ENCODE results near the gene PCNT. TPM values are rescaled to one million over a fixed set of nuclear protein-coding genes. Genes with fewer than 3 reads are reported as not detected.

Gene PCNT
- total and polyA plus RNA-seq, 10 of the 15 experiments (the other 5 are each of a cell fraction or from before 2014, with no cell fraction given), result 2.9 to 39.6 (median 20.5) TPM

GRCh38 chr21:46397993-46398392, 74.0 kb downstream of the PCNT start:
- TF ChIP-seq, protein P1, sequence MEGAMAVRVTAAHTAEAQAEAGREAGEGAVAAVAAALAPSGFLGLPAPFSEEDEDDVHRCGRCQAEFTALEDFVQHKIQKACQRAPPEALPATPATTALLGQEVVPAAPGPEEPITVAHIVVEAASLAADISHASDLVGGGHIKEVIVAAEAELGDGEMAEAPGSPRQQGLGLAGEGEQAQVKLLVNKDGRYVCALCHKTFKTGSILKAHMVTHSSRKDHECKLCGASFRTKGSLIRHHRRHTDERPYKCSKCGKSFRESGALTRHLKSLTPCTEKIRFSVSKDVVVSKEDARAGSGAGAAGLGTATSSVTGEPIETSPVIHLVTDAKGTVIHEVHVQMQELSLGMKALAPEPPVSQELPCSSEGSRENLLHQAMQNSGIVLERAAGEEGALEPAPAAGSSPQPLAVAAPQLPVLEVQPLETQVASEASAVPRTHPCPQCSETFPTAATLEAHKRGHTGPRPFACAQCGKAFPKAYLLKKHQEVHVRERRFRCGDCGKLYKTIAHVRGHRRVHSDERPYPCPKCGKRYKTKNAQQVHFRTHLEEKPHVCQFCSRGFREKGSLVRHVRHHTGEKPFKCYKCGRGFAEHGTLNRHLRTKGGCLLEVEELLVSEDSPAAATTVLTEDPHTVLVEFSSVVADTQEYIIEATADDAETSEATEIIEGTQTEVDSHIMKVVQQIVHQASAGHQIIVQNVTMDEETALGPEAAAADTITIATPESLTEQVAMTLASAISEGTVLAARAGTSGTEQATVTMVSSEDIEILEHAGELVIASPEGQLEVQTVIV (IDR thresholded peaks at IDR 0.05; ENCODE audit: borderline replicate concordance, partially characterized antibody), result no peak
- TF ChIP-seq PBX3 (IDR thresholded peaks at IDR 0.05; ENCODE audit: insufficient replicate concordance, low read depth, low read length) (no peak), MTA3 (IDR thresholded peaks at IDR 0.05; ENCODE audit: borderline replicate concordance, low read length) (no peak), SPI1 (IDR thresholded peaks at IDR 0.05; ENCODE audit: borderline replicate concordance, insufficient read depth, low read depth, low read length) (no peak), HDGF (IDR thresholded peaks at IDR 0.05) (no peak), ZBTB33 (IDR thresholded peaks at IDR 0.05) (no peak), GABPA (IDR thresholded peaks at IDR 0.05; ENCODE audit: low read depth) (no peak)
- POLR2A ChIA-PET, result no interaction called here
- BruUV-seq (replicated peaks), result no TSS peak
- no peaks in the 10 kb centered on the region for H4K20me1 ChIP-seq (ENCODE audit: control insufficient read depth, insufficient read depth)
- no peak overlapping the region for H3K27ac ChIP-seq (ENCODE audit: control insufficient read depth, insufficient read depth)
- H3K4me3 ChIP-seq, result no peak overlapping the region
- over 99% methylated on average over 21 of the region's 22 CpGs for WGBS (ENCODE audit: insufficient coverage, insufficient replicate concordance, low lambda C conversion rate, missing lambda C conversion rate)
- no peak for DNase-seq (ENCODE audit: low read depth, low spot score)
- no peaks in the 10 kb centered on the region for H3K4me1 ChIP-seq (ENCODE audit: control insufficient read depth, insufficient read depth, low read length)
- FAIRE-seq, result no peak
- H3K4me2 ChIP-seq (ENCODE audit: control insufficient read depth, insufficient read depth), result no peak overlapping the region
- no peaks in the 10 kb centered on the region for H3K27me3 ChIP-seq (replicated peaks in 1 of 2; ENCODE audit: control insufficient read depth in 2 of 2, insufficient read depth in 2 of 2, low read length in 1 of 2)
- CTCF ChIA-PET, result no interaction called here
- H3K9me3 ChIP-seq (replicated peaks; ENCODE audit: control insufficient read depth, insufficient read depth, low read length), result no peaks in the 10 kb centered on the region
- SMC1A ChIA-PET (ENCODE audit: uncharacterized antibody, unreplicated experiment), result no interaction called here
- H3K79me2 ChIP-seq (ENCODE audit: control insufficient read depth, insufficient read depth, low read length), result no peaks in the 10 kb centered on the region
- intact Hi-C loops (cut with micrococcal nuclease; ENCODE audit: unreplicated experiment), result no loop called here
- no peak for ATAC-seq
- H3K36me3 ChIP-seq (ENCODE audit: control insufficient read depth in 2 of 2, insufficient read depth in 2 of 2, low read length in 1 of 2), result peaks cover 28 to 31% of the 10 kb centered on the region in 2 experiments; a peak in 3 of 4 replicates
- H2AFZ ChIP-seq (ENCODE audit: control insufficient read depth, low read depth, low read length), result no peak overlapping the region
- RAD21 ChIA-PET (ENCODE audit: unreplicated experiment), result no interaction called here
- in situ Hi-C loops (cut with MboI), result no loop called here
- no peak overlapping the region for H3K9ac ChIP-seq (ENCODE audit: control insufficient read depth, insufficient read depth, low read length)
